Gastroesophageal sphincter (tissue), 4 donors: ENCODE measurements around the gene MCRIP2. TPM values are rescaled to one million over a fixed set of nuclear protein-coding genes. Genes with fewer than 3 reads are reported as not detected.

Source experiments
- ATAC-seq: fragments of 150-250 bp; one replicate; pipeline ENCODE4 v1.9.1; 2016; ENCODE audit warnings: mild to moderate bottlenecking, moderate library complexity
- H3K27ac ChIP-seq, 4 donors: fragments of 200-600 bp; sonication (generic) in 3 of 4; 1 replicate in 3 of 4; 2 replicates in 1 of 4; pipeline ENCODE4 v1.5.1; 2016 to 2019
- H3K27me3 ChIP-seq: fragments of 200-600 bp; sonication (generic); one replicate; pipeline ENCODE4 v1.5.1; 2019
- H3K36me3 ChIP-seq, 2 donors: fragments of 200-600 bp; sonication (generic); one replicate each; pipeline ENCODE4 v1.5.1; 2019; ENCODE audit warnings: control low read depth in 1 of 2
- H3K4me1 ChIP-seq, 3 donors: fragments of 200-600 bp; sonication (generic); 1 replicate in 2 of 3; 2 replicates in 1 of 3; pipeline ENCODE4 v1.5.1; 2016 to 2019; ENCODE audit warnings: control low read depth in 2 of 3
- H3K4me3 ChIP-seq, 2 donors: fragments of 200-600 bp; sonication (generic); one replicate each; pipeline ENCODE4 v1.5.1; 2019; ENCODE audit warnings: mild to moderate bottlenecking in 1 of 2, moderate library complexity in 1 of 2
- H3K9me3 ChIP-seq, 3 donors: fragments of 200-600 bp; sonication (generic); one replicate each; pipeline ENCODE4 v1.5.1; 2017 to 2019; ENCODE audit warnings: control low read depth in 2 of 3
- CTCF ChIP-seq, 4 experiments: fragments of 200-600 bp in 2 of 4; fragments of 450-650 bp in 2 of 4; sonication (generic) in 1 of 4; IDR thresholded peaks; one replicate each; pipeline ENCODE4 v1.5.1; 2017 to 2019; ENCODE audit warnings: antibody characterized with exemption in 4 of 4, mild to moderate bottlenecking in 2 of 4, moderate library complexity in 2 of 4
- EP300 ChIP-seq: sonication (generic); formaldehyde crosslinking; IDR thresholded peaks from one replicate; pipeline ENCODE4 v1.6.1; 2017; ENCODE audit warnings: antibody characterized with exemption, mild to moderate bottlenecking
- POLR2A ChIP-seq, 2 donors: fragments of 450-650 bp; IDR thresholded peaks; one replicate each; pipeline ENCODE4 v1.6.1; 2017; ENCODE audit warnings: antibody characterized with exemption in 2 of 2, mild to moderate bottlenecking in 2 of 2, moderate library complexity in 1 of 2
- POLR2AphosphoS5 ChIP-seq: sonication (generic); formaldehyde crosslinking; IDR thresholded peaks from one replicate; pipeline ENCODE4 v1.6.1; 2017; ENCODE audit warnings: antibody characterized with exemption
- WGBS, 2 donors: methylation state at CpG; one replicate each; pipeline ENCODE4 v1.1.5; 2018; ENCODE audit warnings: low coverage in 1 of 2; 5-methylcytosine and 5-hydroxymethylcytosine counted together
- total RNA-seq, 4 donors: library from RNA; depleted of rRNA; stranded (reverse); fragments of >200 nt; gene quantifications; one replicate each; pipeline ENCODE4 v1.1.0, GENCODE V29; 2016

Gene MCRIP2
- total RNA-seq, 4 donors from 2014 or later, result 25.4 to 70.0 (median 51.9) TPM

- WGBS, 2 donors, result 78 to 100% methylated on average over 1 to 3 of the region's 28 CpGs
- no peak for TF ChIP-seq CTCF (IDR thresholded peaks at IDR 0.05)
- TF ChIP-seq EP300, result no peak
- TF ChIP-seq POLR2AphosphoS5, result no peak
- no peak for TF ChIP-seq POLR2A (IDR thresholded peaks at IDR 0.05)
- Histone ChIP-seq H3K27me3 (peaks cover 8% of the 10 kb centered on the region), H3K4me1 (peaks cover 0 to 72% (median 45%) of the 10 kb centered on the region in 3 donors), H3K9me3 (no peaks in the 10 kb centered on the region), H3K36me3 (peaks cover 0 to 31% of the 10 kb centered on the region in 2 donors), H3K27ac (no peak overlapping the region), H3K4me3 (peak overlapping the region in 1 of 2 donors; percentile 97)
- ATAC-seq, result no peak
Observed at GRCh38 chr16:681746-682427, 40.3 kb downstream of the MCRIP2 start.

- TF ChIP-seq POLR2AphosphoS5, result no peak
- TF ChIP-seq EP300, result no peak
- no peak for TF ChIP-seq POLR2A (IDR thresholded peaks at IDR 0.05)
- TF ChIP-seq CTCF (IDR thresholded peaks at IDR 0.05), result no peak
- 76 to 81% methylated on average over 5 to 8 of the region's 36 CpGs for WGBS, 2 donors
- peak overlapping the region in 1 of 4 donors; percentile 86 for H3K27ac ChIP-seq
- no peaks in the 10 kb centered on the region for H3K27me3 ChIP-seq
- no peak for ATAC-seq
- peak overlapping the region in 1 of 2 donors; percentile 81 for H3K4me3 ChIP-seq
- peaks cover 0 to 40% of the 10 kb centered on the region in 2 donors for H3K36me3 ChIP-seq
- H3K9me3 ChIP-seq, result no peaks in the 10 kb centered on the region
- peaks cover 0 to 72% (median 45%) of the 10 kb centered on the region in 3 donors for H3K4me1 ChIP-seq
Observed at GRCh38 chr16:682493-683395, 41.1 kb downstream of the MCRIP2 start.

- ATAC-seq, result no peak
- H3K4me1 ChIP-seq, result peaks cover 0 to 77% (median 47%) of the 10 kb centered on the region in 3 donors
- peaks cover 0 to 46% of the 10 kb centered on the region in 2 donors for H3K36me3 ChIP-seq
- H3K9me3 ChIP-seq, result no peaks in the 10 kb centered on the region
- H3K27me3 ChIP-seq, result no peaks in the 10 kb centered on the region
- WGBS, 2 donors, result 59% methylated on average over 7 of the region's 57 CpGs; no CpG with 5 or more reads in 1 of the 2 donors
- peak overlapping the region in 3 of 4 donors; percentile 79 to 88 (median 86) for H3K27ac ChIP-seq
- TF ChIP-seq POLR2AphosphoS5 (peak; percentile 3), EP300 (no peak), POLR2A (IDR thresholded peaks at IDR 0.05) (no peak)
- peak overlapping the region; percentile 47 to 81 for H3K4me3 ChIP-seq
Observed at GRCh38 chr16:683396-684070, 41.9 kb downstream of the MCRIP2 start.

GRCh38 chr16:684071-684794, 42.6 kb downstream of the MCRIP2 start, which contains the start of gene JMJD8:
TSS of gene JMJD8 (minus strand) at chr16:684334. CDS start at chr16:684319, 15 bp downstream.
- H3K9me3 ChIP-seq, result no peaks in the 10 kb centered on the region
- peak within 1 kb of the TSS; percentile 41 to 88 (median 82) for H3K27ac ChIP-seq
- H3K27me3 ChIP-seq, result no peaks in the 10 kb centered on the region
- WGBS, 2 donors, result no CpG with 5 or more reads among the region's 91 CpGs
- TF ChIP-seq EP300, result no peak
- peak; percentile 73 for TF ChIP-seq POLR2AphosphoS5
- peak; percentile 70 to 72 for TF ChIP-seq POLR2A (IDR thresholded peaks at IDR 0.05)
- TF ChIP-seq CTCF (IDR thresholded peaks at IDR 0.05), result peak in 1 of 4 experiments; percentile 5
- peaks cover 0 to 46% of the 10 kb centered on the region in 2 donors for H3K36me3 ChIP-seq
- peak; percentile 85 for ATAC-seq
- peak within 1 kb of the TSS; percentile 47 to 81 for H3K4me3 ChIP-seq
- peaks cover 0 to 77% (median 51%) of the 10 kb centered on the region in 3 donors for H3K4me1 ChIP-seq
